HG03108 (cell line): Measurements from ENCODE around the gene ABCB9.
"Not testable (repeated sequence)": the region's sequence is repeated elsewhere in the genome, so short reads cannot be mapped to it uniquely, and the experiment has no call there.

Experiments used
- ATAC-seq: cut with Tn5 transposase; IDR thresholded peaks from one replicate; pipeline ENCODE4 v1.9.1; 2021; ENCODE audit warnings: moderate library complexity; ENCODE audit not compliant: unreplicated experiment

ABCB9 gene

GRCh38 chr12:122895704-122896636 is 70.3 kb downstream of the ABCB9 start, which contains the start of gene VPS37B:
Gene VPS37B (minus strand): TSS chr12:122896124. CDS start chr12:122896062, 62 bp downstream.
- no peak for ATAC-seq

DNA sequence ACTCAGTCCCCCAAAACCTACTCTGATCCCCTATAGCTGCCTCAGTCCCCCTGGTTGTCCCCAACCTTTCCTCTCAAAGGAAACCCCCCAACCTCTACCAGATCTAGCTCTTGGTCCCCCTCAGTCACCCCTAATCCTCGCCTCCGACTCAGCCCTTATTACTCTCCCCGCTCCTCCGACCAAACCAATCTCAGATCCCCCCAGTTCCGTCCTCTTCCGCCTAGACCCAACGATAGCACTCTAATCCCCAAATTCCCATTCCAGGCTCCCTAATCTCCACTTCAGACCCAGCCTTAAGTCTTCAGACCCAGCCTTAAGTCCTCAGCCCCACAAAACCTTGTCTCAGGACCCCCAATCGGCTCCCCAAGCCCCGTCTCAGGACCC is 71.0 kb downstream of the ABCB9 start:
- no peak for ATAC-seq

DNA sequence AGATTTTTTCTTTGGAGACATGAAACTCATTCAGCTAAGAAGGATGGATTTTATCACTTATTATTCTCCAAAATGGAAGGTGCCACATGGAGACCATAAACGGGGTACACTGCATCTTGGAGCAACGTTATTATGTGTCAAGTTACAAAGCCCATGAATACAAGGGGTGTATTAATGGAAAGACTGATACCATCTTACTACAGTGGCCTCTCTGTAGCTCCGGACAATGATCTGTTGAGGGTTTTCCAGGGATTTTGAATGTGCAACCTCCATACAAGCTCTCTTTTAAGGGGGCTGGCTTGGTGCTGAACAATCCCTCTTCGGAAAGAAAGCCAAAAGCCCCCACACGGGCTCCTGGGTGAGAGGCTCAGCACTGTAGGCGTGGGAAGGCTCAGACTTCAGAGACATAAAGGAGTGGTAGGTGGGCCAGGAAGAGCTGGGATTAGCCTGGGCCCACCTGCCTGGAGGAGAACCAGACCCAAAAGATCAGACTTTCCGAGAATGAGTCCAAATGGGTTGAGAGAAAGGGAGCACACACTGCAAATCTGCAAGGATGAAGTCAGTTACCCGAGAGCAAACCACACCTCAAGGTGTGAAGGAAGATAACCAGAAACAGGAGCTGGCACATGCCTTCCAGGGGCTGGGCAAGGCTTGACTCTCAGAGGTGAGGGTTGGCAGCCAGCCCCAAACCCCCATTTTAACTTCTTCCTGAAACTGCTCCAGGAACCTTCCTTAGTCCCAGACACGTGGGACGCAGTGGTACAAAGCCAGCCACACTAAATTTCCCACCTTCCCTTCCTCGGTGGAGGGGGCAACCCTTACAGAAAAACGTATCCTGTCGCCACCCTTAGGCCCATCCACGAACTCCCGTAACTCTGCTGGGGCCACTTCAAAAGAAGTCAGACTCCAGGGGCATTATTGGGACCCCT is 71.8 kb downstream of the ABCB9 start:
- ATAC-seq, result no peak

DNA sequence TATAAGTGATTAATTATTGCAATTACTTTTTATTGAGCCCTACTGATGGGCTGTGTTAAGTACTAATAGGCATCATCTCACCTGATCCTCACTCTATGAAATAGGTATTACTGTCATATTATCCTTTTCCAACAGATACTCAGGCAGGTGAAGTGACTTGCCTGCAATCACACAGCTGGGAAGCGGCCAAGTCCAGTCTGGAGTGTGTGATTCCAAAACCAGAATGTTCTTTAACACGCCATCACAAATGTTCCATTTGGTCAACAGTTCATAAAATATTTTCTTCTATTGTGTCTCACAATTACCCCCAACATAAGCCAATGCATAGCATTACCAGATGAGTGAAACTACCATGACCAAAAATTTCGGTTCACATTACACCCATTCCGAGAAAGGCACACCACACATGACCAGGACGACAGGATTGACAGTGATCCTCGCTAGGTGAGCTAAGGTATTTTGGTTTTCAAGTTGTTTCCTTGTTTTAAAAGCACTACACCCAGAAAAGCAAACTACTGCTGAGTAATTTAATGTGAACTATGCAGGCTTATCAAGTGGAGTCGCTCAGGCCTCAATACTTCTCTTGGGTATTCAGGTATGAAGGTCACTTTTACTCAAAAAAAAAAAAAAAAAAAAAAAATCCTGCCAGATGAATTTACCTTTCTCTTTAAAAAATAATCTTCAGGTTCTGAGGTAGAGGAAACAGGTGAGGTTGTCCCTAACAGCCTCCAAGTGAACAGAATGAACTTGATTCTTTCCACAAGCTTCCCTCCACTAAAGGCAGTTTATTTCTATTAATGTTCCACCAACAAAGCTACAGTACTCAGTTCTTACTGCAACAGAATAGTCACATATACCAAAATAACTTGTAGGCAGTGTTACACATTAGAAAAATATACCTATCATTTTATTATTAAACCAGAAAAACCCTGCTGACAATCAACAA is 72.8 kb downstream of the ABCB9 start:
- no peak for ATAC-seq

DNA sequence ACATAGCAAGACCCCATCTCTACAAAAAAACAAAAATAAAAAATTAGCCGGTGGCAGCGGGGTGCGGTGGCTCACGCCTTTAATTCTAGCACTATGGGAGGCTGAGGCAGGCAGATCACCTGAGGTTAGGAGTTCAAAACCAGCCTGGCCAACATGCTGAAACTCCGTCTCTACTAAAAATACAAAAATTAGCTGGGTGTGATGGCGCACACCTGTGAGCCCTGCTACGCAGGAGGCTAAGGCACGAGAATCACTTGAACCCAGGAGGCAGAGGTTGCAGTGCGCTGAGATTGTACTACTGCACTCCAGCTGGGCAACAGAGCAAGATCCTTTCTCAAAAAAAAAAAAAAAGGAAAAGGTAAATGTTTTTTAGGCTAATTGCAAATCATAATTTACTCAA is 73.5 kb downstream of the ABCB9 start:
- not testable (repeated sequence) for ATAC-seq

GRCh38 chr12:122891661-122892525 is 74.4 kb downstream of the ABCB9 start:
- ATAC-seq, result no peak

DNA sequence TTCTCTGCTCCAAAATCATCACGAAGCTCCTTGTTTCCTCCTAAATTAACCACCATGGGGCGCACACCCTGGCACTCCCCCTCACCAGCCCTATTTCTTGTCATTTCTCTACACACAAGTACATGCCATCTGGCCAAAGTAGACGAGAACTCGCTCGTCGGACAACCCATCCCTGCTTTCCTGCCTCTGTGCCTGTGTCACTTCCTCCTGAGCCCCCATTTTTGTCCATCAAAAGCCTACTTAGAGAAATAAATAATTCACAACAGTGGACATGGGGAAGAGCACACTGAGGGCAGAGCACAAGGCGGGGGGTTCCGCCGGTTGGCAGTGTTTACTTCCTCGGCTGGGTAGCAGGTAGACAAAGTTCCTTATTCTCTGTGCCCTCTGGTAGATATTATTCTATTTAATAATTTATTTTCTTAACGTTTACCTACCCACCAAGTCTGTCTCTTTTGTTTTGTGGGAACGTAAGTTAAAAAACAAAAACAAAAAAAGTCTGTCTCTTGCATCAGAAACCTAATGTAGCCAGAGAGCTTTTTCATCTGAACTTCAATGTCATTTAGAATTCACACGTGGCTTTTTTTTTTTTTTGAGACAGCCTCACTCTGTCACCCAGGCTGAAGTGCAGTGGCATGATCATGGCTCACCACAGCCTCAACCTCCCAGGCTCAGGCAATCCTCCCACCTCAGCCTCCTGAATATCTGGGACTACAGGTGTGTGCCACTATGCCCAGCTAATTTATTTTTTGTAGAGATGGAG is 76.3 kb downstream of the ABCB9 start:
- ATAC-seq, result no peak

DNA sequence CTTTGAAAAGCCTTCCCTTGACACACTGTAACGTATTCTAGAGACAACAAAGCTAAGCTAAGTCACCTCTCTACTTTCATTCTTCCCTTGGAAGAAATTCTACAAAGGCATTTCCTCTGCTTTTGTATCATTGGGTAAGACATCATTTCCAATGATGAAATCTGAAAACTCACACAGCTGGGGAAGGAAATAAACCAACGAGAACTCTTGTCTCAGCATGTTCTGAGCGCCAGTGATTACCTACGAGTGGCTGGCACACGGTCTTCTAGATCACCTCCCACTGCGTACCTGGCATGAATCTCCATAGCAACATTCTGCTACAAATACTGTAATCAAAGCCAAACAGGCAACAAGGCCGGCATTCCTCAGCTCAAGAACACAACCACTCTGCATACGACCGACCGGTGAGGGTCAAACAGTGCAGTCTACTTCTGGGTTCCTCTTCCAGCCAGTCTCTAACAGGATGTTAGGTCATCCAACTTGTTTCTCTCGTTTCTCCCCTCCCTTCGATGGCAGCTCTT is 78.0 kb downstream of the ABCB9 start:
- ATAC-seq, result no peak

DNA sequence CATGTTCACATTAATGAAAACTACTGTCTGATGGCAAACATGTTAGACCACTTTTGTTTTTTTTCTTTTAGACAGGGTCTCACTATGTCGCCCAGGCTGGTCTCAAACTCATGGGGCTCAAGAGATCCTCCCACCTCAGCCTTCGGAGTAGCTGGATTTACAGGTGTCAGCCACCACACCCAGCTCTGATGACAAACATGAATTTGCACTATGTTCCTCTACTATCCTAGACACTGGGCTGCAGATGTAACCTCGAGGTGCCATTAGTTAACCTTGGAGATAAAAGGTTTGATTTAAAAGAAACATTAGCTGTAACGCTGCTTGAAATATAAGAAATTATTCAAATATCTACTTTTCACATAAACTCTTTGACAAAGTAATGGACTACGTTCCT is 78.4 kb downstream of the ABCB9 start:
- no peak for ATAC-seq

DNA sequence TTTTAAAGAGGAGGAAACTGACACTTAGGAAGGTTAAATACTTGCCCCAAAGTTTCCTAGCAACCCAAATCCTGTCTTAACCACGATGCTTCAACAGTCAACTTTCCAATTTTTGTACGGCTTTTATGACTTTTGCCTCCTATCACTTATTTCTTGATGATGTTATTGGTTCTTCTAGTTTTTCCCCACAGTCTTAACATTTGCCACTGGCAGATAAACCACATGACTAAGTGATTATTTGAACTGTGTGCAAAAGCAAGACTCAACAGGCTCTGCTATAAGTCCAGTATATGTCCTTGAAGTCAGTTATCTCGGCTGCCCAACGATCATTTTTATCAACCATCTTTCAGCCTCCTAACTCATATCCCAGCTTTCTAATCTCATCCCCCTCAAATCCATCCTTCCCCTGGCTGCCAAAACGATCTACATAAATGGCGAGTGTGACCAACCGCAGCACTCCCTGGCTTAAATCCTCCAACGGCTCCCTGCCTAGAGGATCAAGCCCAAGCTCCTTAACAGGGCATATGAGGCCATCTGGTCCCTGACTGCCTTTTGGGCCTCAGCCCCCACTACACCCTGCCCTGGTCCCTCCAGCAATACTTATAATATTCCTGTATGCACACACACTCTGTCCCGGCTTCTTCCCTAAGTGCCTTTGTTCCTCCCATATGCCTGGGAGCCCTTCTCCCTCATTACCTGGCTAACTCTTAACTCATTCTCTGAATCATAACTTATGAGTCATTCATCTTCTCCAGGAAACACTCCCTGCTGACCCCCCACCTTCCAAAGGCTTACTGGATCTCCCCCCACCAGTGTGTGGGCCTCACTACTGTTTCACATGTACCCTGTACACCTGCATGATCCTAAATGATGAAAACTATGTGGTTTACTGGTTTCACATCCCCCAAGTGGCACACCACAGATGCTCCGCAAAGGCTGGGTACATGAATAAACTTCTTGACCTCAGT is 79.1 kb downstream of the ABCB9 start:
- ATAC-seq, result peak; percentile 68

GRCh38 chr12:122886161-122886560 is 80.1 kb downstream of the ABCB9 start:
- ATAC-seq, result no peak

DNA sequence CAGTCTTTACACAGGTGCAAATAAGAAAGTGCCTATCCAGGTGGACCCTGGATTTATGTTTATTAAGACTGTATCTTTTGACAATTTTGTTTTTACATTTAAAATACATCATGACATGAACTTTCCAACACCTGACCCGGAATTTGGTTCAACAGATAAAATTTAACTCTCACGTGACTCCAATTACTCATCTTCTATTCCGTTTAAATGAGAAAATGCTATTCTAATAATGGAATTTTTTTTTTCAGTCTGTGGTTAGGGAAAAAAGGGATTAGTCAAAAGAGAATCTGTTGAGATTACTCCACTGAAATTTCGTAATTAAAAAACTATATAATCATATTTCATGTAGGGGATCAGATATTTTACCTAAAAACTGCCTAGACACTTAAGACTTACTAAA is 81.4 kb downstream of the ABCB9 start:
- ATAC-seq, result no peak

DNA sequence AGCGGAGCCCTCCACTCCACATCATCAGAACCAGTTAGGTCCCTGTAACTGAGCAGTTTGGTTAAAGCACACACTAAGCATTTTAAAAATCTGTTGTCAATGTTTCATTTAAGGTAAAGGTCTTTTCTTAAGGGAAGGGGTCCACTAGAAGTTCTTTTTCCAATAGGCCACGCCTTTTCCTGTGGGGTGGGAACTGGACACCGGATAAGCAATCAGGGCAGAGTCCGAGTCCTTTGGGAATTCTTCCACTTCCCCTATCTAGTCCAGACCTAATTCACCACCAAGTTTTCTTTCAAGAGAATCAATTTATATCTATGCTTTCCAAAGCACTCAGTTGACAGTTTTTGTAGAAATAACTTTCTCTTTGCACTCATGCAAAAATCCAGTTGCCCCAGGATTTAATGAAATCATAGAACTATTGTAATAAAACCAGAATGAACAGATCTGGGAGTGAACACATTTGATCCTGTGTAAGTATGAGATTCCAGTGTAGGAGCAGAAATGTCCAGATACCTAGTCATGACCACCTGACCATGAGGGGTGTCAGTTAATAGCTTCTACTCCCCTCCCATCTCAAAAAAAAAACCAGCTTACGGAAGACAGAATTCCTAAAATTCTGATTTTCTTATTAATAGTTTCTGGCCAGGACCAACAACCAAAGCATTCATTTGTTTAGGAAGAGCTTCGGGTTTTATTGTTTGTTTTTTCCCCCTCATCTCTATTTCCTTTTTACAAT is 82.0 kb downstream of the ABCB9 start:
- no peak for ATAC-seq

GRCh38 chr12:122882908-122883558 is 83.2 kb downstream of the ABCB9 start:
- no peak for ATAC-seq

DNA sequence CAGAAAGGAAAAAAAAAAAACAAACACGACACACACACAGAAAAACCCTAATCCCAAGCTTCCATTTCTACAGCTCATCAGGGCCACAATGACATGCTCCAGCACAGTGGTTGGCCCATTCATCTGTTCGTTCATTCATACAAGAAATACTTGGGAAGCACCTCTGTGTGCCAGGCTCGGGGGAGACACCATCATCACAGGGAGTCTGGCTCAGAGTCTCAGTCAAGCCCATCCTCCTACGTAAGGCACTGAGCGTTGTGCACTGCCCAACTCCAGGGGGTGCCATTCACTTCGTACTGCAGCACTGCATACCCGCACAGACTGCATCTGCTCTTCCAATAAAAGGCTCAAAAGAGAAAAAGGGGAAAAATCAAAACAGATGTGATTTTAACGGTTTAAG is 85.6 kb downstream of the ABCB9 start:
- no peak for ATAC-seq

DNA sequence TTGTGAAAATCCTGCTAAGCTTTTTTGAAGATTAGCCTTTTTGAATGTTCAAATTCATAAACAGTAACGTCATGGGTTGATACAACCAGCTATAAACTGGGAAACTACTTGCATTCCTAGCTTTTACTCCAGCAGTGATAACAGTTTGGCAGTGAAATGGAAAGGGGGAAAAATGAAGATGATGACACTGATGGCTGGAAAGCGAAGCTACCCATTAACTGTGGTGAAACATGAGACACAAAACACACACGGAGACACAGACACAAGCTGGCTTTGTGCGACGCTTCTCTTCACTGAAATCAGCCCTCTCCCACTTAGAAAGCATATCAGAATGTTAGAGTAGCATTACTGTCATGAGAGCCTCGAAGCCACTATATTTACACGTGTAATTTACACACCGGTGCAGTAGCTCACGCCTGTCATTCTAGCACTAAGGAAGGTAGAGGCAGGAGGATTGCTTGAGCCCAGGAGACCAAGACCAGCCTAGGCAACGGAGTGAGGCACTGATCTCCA is 86.1 kb downstream of the ABCB9 start:
- ATAC-seq, result no peak
